GM12872 (cell line): ENCODE results near the gene SART1.
A peak's percentile ranks its signal among the peaks of the same experiment; 100 is the strongest.

Experiments
- TF ChIP-seq, protein P1 (sequence below): IDR thresholded peaks from 3 replicates; pipeline ENCODE4 v1.5.1; 2011; ENCODE audit warnings: low read depth, mild to moderate bottlenecking, low read length, moderate library complexity; ENCODE audit not compliant: insufficient read depth

The SART1 gene

DNA sequence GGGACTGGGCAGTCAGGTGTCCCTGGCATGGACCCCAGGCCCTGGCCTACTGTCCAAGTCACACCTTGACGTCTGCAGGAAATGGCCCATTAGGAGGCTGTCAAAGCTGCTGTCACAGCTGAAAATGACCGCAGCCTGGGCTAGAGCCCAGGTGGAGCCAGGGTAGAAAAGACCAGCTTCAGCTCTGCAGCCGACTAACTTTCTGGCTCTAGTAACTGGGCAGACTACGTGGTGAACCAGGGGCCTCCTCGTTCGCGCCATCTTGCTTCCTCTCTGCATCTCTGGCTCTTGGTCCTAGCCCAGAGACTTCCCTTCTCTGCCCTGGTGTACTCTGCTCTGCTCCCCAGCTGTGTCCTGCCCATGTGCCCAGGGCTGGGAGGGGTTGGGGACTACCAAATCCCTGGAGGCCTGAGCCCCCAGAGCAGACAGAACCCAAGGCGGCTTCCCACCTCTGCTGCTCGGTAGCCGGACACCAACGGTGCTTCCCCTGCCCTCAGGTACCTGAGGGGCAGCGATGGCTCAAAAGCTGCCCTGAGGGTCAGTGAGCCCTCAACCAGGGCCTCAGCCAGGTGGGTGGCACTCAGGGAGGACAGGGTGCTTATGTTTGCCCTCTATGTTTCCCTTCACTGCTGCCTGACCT lies 19.7 kb downstream of the SART1 start:
- TF ChIP-seq, protein P1, sequence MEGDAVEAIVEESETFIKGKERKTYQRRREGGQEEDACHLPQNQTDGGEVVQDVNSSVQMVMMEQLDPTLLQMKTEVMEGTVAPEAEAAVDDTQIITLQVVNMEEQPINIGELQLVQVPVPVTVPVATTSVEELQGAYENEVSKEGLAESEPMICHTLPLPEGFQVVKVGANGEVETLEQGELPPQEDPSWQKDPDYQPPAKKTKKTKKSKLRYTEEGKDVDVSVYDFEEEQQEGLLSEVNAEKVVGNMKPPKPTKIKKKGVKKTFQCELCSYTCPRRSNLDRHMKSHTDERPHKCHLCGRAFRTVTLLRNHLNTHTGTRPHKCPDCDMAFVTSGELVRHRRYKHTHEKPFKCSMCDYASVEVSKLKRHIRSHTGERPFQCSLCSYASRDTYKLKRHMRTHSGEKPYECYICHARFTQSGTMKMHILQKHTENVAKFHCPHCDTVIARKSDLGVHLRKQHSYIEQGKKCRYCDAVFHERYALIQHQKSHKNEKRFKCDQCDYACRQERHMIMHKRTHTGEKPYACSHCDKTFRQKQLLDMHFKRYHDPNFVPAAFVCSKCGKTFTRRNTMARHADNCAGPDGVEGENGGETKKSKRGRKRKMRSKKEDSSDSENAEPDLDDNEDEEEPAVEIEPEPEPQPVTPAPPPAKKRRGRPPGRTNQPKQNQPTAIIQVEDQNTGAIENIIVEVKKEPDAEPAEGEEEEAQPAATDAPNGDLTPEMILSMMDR, result no peak

GRCh38 chr11:65981972-65982823 lies 20.7 kb downstream of the SART1 start:
- TF ChIP-seq, protein P1, result no peak

GRCh38 chr11:65982824-65983588 lies 21.5 kb downstream of the SART1 start:
- TF ChIP-seq, protein P1, result no peak

DNA sequence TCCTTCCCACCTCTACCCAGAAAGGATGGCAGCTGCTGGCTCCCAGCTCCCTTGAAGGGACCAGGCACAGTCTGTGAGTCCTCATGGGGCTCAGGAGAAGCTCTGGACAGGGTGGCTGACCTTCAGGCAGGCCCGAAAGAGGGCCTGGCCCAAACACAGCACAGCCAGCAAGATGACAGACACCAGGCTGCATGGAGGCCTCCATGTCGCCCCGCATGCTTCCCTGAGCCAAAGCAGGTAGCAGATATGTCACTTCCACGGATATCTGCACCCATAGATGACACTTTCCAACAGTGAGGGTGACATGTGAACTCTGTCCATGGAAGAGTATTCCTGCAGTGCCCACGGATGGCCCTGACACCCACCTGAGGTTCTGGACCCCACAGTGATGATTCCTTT lies 22.1 kb downstream of the SART1 start:
- TF ChIP-seq, protein P1, result no peak

DNA sequence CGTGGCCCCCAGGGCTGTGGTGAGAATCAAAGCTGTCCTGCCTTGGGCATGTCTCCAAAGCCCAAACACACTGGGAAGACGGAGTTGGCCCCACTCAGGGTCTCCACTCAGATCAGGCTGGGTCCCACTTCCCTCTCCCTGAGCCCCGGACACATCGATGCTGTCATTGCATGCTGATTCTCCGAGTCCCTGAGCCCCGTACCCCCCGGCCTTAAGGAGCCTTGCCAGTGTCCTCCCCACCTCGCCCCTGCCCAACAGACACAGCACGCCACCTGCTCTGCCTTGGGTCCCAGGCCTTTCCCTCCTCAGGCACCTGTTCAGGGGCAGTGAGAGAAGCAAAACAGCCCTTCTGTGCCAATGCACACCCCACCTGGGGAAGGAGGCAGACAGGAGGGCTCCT lies 25.8 kb downstream of the SART1 start:
- TF ChIP-seq, protein P1, result no peak

GRCh38 chr11:65988791-65989592 lies 27.5 kb downstream of the SART1 start:
- TF ChIP-seq, protein P1, result peak; percentile 93
